ENCODE data around the gene FAAH.

DNA sequence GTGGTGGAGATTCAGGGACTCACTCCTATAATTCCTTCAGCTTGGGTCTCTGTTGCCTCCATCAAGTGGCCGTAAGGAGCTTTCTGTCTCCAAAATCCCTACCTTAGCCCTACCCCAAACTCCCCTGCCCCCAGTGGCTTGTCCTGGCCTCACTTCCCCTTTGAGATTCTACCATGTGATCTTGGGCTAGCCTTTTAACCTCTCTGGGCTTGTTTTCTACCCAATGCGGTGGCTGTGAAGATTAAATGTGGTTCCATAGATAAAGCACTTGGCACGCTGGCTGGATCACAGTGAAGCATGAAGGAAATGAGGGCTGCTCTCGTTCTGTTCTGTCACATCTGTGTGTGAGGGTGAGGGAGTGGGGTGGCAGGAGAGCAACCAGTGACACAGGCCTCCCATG is 43.6 kb downstream of the FAAH start:
- TF ChIP-seq, protein P1, sequence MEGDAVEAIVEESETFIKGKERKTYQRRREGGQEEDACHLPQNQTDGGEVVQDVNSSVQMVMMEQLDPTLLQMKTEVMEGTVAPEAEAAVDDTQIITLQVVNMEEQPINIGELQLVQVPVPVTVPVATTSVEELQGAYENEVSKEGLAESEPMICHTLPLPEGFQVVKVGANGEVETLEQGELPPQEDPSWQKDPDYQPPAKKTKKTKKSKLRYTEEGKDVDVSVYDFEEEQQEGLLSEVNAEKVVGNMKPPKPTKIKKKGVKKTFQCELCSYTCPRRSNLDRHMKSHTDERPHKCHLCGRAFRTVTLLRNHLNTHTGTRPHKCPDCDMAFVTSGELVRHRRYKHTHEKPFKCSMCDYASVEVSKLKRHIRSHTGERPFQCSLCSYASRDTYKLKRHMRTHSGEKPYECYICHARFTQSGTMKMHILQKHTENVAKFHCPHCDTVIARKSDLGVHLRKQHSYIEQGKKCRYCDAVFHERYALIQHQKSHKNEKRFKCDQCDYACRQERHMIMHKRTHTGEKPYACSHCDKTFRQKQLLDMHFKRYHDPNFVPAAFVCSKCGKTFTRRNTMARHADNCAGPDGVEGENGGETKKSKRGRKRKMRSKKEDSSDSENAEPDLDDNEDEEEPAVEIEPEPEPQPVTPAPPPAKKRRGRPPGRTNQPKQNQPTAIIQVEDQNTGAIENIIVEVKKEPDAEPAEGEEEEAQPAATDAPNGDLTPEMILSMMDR (IDR thresholded peaks at IDR 0.05) = no peak
- no peak for TF ChIP-seq GRHL2 (CRISPR knock-in tag; IDR thresholded peaks at IDR 0.05; ENCODE audit: insufficient replicate concordance, severe bottlenecking)
- TF ChIP-seq, protein P2, sequence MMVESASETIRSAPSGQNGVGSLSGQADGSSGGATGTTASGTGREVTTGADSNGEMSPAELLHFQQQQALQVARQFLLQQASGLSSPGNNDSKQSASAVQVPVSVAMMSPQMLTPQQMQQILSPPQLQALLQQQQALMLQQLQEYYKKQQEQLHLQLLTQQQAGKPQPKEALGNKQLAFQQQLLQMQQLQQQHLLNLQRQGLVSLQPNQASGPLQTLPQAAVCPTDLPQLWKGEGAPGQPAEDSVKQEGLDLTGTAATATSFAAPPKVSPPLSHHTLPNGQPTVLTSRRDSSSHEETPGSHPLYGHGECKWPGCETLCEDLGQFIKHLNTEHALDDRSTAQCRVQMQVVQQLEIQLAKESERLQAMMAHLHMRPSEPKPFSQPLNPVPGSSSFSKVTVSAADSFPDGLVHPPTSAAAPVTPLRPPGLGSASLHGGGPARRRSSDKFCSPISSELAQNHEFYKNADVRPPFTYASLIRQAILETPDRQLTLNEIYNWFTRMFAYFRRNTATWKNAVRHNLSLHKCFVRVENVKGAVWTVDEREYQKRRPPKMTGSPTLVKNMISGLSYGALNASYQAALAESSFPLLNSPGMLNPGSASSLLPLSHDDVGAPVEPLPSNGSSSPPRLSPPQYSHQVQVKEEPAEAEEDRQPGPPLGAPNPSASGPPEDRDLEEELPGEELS (CRISPR knock-in tag; IDR thresholded peaks at IDR 0.05) = no peak
- no peak for TF ChIP-seq ELF4 (CRISPR knock-in tag; IDR thresholded peaks at IDR 0.05; ENCODE audit: low read depth)
- TF ChIP-seq, protein P3, sequence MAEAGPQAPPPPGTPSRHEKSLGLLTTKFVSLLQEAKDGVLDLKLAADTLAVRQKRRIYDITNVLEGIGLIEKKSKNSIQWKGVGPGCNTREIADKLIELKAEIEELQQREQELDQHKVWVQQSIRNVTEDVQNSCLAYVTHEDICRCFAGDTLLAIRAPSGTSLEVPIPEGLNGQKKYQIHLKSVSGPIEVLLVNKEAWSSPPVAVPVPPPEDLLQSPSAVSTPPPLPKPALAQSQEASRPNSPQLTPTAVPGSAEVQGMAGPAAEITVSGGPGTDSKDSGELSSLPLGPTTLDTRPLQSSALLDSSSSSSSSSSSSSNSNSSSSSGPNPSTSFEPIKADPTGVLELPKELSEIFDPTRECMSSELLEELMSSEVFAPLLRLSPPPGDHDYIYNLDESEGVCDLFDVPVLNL (CRISPR knock-in tag; IDR thresholded peaks at IDR 0.05; ENCODE audit: borderline replicate concordance, low read depth) = no peak
- TF ChIP-seq, protein P4, sequence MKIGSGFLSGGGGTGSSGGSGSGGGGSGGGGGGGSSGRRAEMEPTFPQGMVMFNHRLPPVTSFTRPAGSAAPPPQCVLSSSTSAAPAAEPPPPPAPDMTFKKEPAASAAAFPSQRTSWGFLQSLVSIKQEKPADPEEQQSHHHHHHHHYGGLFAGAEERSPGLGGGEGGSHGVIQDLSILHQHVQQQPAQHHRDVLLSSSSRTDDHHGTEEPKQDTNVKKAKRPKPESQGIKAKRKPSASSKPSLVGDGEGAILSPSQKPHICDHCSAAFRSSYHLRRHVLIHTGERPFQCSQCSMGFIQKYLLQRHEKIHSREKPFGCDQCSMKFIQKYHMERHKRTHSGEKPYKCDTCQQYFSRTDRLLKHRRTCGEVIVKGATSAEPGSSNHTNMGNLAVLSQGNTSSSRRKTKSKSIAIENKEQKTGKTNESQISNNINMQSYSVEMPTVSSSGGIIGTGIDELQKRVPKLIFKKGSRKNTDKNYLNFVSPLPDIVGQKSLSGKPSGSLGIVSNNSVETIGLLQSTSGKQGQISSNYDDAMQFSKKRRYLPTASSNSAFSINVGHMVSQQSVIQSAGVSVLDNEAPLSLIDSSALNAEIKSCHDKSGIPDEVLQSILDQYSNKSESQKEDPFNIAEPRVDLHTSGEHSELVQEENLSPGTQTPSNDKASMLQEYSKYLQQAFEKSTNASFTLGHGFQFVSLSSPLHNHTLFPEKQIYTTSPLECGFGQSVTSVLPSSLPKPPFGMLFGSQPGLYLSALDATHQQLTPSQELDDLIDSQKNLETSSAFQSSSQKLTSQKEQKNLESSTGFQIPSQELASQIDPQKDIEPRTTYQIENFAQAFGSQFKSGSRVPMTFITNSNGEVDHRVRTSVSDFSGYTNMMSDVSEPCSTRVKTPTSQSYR (CRISPR knock-in tag; IDR thresholded peaks at IDR 0.05) = no peak

Measured in WTC11 (cell line).